Transverse colon (tissue), 4 donors: ENCODE data around the gene ZNF366. TPM values are rescaled to one million over a fixed set of nuclear protein-coding genes. Genes with fewer than 3 reads are reported as not detected.

Source experiments
- DNase-seq: peaks from one replicate; pipeline ENCODE4 v3.0.0-alpha.2; 2019
- H3K27ac ChIP-seq, 4 donors: fragments of 200-600 bp; sonication (generic); 2 replicates each; pipeline ENCODE4 v1.5.1; 2016 to 2018; ENCODE audit warnings: inconsistent platforms in 4 of 4
- H3K27me3 ChIP-seq: fragments of 200-600 bp; sonication (generic); 2 replicates; pipeline ENCODE4 v1.5.1; 2017; ENCODE audit warnings: inconsistent platforms
- H3K36me3 ChIP-seq, 4 donors: fragments of 200-600 bp; sonication (generic); 2 replicates each; pipeline ENCODE4 v1.5.1; 2017 to 2019; ENCODE audit warnings: inconsistent platforms in 4 of 4
- H3K4me1 ChIP-seq, 4 donors: fragments of 200-600 bp; sonication (generic); 2 replicates each; pipeline ENCODE4 v1.5.1; 2017 to 2020; ENCODE audit warnings: inconsistent platforms in 4 of 4
- H3K4me3 ChIP-seq, 4 donors: fragments of 200-600 bp; sonication (generic); 1 replicate in 1 of 4; 2 replicates in 3 of 4; pipeline versions ENCODE4 v1.5.1 to v1.6.1; 2017 to 2019; ENCODE audit warnings: inconsistent platforms in 4 of 4
- H3K9me3 ChIP-seq, 2 donors: fragments of 200-600 bp; sonication (generic); 2 replicates each; pipeline ENCODE4 v1.5.1; 2017 to 2019; ENCODE audit warnings: inconsistent platforms in 2 of 2
- EP300 ChIP-seq: sonication (generic); formaldehyde crosslinking; IDR thresholded peaks from one replicate; pipeline ENCODE4 v1.6.1; 2017; ENCODE audit warnings: antibody characterized with exemption, low read depth
- POLR2A ChIP-seq: fragments of 450-650 bp; IDR thresholded peaks from one replicate; pipeline ENCODE4 v1.6.1; 2016; ENCODE audit warnings: antibody characterized with exemption, mild to moderate bottlenecking, moderate library complexity
- POLR2AphosphoS5 ChIP-seq, 3 donors: sonication (generic); formaldehyde crosslinking; IDR thresholded peaks; one replicate each; pipeline ENCODE4 v1.6.1; 2016; ENCODE audit warnings: antibody characterized with exemption in 3 of 3
- WGBS, 2 donors: methylation state at CpG; one replicate each; pipeline ENCODE4 v1.1.5; 2018; ENCODE audit warnings: low coverage in 1 of 2; 5-methylcytosine and 5-hydroxymethylcytosine counted together
- in situ Hi-C, 4 donors: fragments of 200-750 bp; cut with MboI; loops; one replicate each; pipeline versions ENCODE4 v1.15.0 to v1.15.1; 2017; ENCODE audit warnings: low sequenced_read_pairs in 3 of 4, low pct_ligation_motif_present in 1 of 4, low pct_unique_long_range_greater_than_20kb in 1 of 4
- intact Hi-C: fragments of 100-400 bp; cut with DNase I; formaldehyde crosslinking; loops from one replicate; pipeline ENCODE4 v1.15.1; 2023; ENCODE audit warnings: low total_unique reads
- total RNA-seq, 4 donors: library from RNA; depleted of rRNA; stranded (reverse); fragments of >200 nt; gene quantifications; one replicate each; pipeline ENCODE4 v1.1.0, GENCODE V29; 2016
- TF ChIP-seq, protein P1 (sequence below), 5 experiments: fragments of 200-600 bp in 3 of 5; fragments of 450-650 bp in 2 of 5; sonication (generic) in 3 of 5; IDR thresholded peaks; 1 replicate in 2 of 5; 2 replicates in 3 of 5; pipeline ENCODE4 v1.5.1; 2016 to 2017; ENCODE audit warnings: antibody characterized with exemption in 5 of 5, inconsistent platforms in 3 of 5, mild to moderate bottlenecking in 2 of 5, moderate library complexity in 1 of 5

Gene ZNF366
- total RNA-seq, 4 donors from 2014 or later = 0.40 to 1.4 (median 0.72) TPM

DNA sequence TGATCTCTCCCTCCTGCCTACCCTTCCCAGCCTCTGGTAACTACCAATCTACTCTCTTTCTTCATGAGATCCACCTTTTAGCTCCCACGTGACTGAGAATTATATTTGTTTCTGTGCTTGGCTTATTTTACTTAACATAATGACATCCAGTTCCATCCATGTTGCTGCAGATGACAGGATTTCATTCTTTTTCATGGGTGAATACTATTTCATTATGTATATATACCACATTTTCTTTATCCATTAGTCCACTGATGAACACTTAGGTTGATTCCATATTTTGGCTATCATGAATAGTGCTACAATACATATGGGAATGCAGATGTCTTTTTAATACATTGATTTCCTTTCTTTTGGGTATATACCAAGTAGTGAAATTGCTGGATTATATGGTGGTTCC is 35.5 kb upstream of the ZNF366 start:
- Histone ChIP-seq H3K4me3 (no peak overlapping the region), H3K27me3 (no peaks in the 10 kb centered on the region), H3K36me3 (no peaks in the 10 kb centered on the region), H3K9me3 (peaks cover 3 to 9% of the 10 kb centered on the region in 2 donors), H3K4me1 (no peaks in the 10 kb centered on the region), H3K27ac (no peak overlapping the region)
- intact Hi-C loops (no loop called here), in situ Hi-C loops (no loop called here)
- TF ChIP-seq EP300 (no peak), POLR2AphosphoS5 (IDR thresholded peaks at IDR 0.05) (no peak), POLR2A (no peak)
- TF ChIP-seq, protein P1, sequence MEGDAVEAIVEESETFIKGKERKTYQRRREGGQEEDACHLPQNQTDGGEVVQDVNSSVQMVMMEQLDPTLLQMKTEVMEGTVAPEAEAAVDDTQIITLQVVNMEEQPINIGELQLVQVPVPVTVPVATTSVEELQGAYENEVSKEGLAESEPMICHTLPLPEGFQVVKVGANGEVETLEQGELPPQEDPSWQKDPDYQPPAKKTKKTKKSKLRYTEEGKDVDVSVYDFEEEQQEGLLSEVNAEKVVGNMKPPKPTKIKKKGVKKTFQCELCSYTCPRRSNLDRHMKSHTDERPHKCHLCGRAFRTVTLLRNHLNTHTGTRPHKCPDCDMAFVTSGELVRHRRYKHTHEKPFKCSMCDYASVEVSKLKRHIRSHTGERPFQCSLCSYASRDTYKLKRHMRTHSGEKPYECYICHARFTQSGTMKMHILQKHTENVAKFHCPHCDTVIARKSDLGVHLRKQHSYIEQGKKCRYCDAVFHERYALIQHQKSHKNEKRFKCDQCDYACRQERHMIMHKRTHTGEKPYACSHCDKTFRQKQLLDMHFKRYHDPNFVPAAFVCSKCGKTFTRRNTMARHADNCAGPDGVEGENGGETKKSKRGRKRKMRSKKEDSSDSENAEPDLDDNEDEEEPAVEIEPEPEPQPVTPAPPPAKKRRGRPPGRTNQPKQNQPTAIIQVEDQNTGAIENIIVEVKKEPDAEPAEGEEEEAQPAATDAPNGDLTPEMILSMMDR (IDR thresholded peaks at IDR 0.05) = no peak
- DNase-seq = no peak
- WGBS, 2 donors = 90% methylated on average over 1 of the region's 1 CpG; no CpG with 5 or more reads in 1 of the 2 donors

DNA sequence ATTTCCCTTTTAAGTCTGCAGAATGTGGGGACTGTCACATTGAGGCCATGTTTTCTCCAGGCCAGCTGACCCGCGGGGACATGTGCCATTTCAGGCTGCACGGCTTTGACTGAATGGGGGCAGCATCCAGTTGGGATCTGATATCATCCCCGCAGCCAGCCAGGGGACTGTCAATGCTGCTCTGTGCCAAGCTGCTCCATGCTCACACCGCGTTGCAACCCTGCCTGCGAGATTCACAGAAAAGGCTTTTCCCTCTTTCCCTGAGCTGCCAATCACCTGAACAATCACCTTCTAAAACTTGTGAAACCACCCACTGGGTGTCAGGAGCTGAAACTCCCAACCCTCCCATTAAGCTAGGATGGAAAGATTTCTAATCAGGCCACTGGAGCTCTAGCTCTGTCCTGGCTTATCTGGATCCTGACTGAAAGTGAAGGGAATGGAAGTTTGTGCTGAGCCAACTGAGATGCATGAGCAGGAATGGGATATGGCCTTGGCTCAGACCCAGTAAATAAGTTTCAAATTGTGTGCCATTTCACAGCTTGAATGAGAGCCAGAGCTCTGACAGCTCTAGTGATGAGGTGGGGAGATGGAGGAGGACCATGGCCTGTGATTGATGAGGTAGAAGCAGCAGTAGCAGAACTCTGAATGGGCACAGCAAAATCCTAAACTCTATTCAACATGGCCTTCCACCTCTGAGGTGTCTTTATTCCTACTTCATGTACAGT is 34.5 kb upstream of the ZNF366 start:
- H3K4me1 ChIP-seq = no peaks in the 10 kb centered on the region
- WGBS, 2 donors = 91% methylated on average over 6 of the region's 7 CpGs; no CpG with 5 or more reads in 1 of the 2 donors
- H3K36me3 ChIP-seq = no peaks in the 10 kb centered on the region
- H3K27me3 ChIP-seq = no peaks in the 10 kb centered on the region
- in situ Hi-C loops (no loop called here), intact Hi-C loops (no loop called here)
- no peak for TF ChIP-seq POLR2A
- TF ChIP-seq POLR2AphosphoS5 (IDR thresholded peaks at IDR 0.05) = no peak
- TF ChIP-seq, protein P1 (IDR thresholded peaks at IDR 0.05) = no peak
- TF ChIP-seq EP300 = no peak
- no peak for DNase-seq
- peaks cover 0 to 4% of the 10 kb centered on the region in 2 donors for H3K9me3 ChIP-seq
- no peak overlapping the region for H3K27ac ChIP-seq
- no peak overlapping the region for H3K4me3 ChIP-seq

DNA sequence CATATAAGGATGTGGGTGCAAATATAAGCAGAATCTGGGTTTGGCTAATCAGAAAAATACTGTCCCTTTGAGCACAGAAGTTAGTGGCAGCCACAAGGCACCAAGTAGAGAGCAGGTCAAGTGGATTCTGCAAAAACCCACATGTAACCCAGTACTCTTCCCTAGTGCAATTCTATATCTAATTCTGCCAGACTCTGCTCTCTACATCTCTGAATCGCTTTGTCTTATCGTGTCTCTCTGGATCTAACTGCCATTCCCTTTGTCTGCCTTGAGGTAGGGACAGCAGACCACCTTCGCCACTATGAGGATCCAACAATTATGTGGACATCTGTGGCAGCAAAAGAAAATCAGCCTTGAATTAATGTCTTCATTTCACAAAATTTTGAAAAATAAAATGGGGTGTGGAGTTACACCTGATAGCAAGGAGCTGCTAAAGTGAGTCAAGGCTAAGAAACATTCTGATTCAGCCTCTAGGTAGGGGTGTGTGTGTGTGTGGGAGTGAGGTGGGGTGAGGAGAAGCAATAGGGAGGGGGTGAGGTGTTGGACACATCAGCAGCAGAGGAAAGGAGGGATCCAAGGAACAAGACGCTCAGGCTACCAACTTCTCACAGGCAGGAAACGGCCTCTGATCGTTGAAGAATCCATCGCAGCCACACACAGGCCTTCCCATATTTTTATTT is 33.7 kb upstream of the ZNF366 start:
- no peaks in the 10 kb centered on the region for H3K4me1 ChIP-seq
- no peak overlapping the region for H3K27ac ChIP-seq
- TF ChIP-seq POLR2AphosphoS5 (IDR thresholded peaks at IDR 0.05) (no peak), EP300 (no peak), POLR2A (no peak)
- TF ChIP-seq, protein P1 (IDR thresholded peaks at IDR 0.05) = no peak
- no peak overlapping the region for H3K4me3 ChIP-seq
- peaks cover 0 to 4% of the 10 kb centered on the region in 2 donors for H3K9me3 ChIP-seq
- WGBS, 2 donors = 85 to 94% methylated on average over 7 of the region's 7 CpGs
- no peaks in the 10 kb centered on the region for H3K36me3 ChIP-seq
- intact Hi-C loops (no loop called here), in situ Hi-C loops (no loop called here)
- H3K27me3 ChIP-seq = no peaks in the 10 kb centered on the region
- DNase-seq = no peak

DNA sequence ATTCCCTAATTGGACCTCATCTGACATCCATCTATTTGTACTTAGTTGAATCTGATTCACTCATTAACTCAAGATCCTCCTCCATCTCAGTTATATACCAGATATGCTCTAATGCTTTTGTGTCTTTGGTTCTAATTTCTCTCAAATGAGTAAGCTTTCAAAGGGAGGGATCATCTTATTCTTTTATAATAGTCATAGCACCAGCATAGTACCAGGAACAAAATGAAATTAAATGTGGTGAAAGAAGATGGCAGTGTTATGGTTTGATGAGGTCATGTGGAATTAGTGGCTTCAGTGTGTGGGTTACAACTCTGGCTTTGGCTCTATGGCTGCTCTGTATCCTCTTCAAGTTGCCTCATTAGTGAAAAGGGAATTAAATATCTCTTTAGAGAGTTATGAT is 32.5 kb upstream of the ZNF366 start:
- intact Hi-C loops = no loop called here
- Histone ChIP-seq H3K4me3 (no peak overlapping the region), H3K9me3 (no peaks in the 10 kb centered on the region), H3K27ac (no peak overlapping the region), H3K27me3 (no peaks in the 10 kb centered on the region), H3K36me3 (no peaks in the 10 kb centered on the region), H3K4me1 (no peaks in the 10 kb centered on the region)
- in situ Hi-C loops = no loop called here
- no peak for DNase-seq
- TF ChIP-seq, protein P1 (IDR thresholded peaks at IDR 0.05) = no peak
- TF ChIP-seq EP300 = no peak
- no peak for TF ChIP-seq POLR2AphosphoS5 (IDR thresholded peaks at IDR 0.05)
- TF ChIP-seq POLR2A = no peak
